GM12801 (cell line): Measurements from ENCODE around the gene WDR86.

Experiments used
- TF ChIP-seq, protein P1 (sequence below): IDR thresholded peaks from one replicate; pipeline ENCODE4 v1.5.1; 2011; ENCODE audit warnings: control low read depth; ENCODE audit not compliant: insufficient read length; ENCODE audit errors: extremely low read depth

WDR86 gene

DNA sequence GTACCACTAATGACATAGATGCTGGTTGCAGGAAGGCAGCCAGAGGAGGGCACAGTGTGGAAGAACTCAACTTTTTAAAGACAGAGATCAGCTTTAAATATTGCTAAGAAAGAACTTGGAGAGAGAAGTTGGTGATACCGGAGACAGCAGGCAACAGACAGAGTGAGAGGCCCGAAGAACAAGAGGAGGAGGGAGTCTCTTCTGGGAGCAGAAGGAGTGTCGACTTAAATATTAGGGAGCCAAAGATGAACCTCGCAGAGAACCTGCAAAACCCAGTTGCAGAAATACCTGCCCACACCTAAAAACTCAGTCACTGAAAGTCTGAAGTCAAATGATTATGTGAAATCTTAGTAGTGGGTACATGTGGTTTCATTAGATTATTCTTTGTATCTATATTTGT lies 3.4 kb upstream of the WDR86 start:
- TF ChIP-seq, protein P1, sequence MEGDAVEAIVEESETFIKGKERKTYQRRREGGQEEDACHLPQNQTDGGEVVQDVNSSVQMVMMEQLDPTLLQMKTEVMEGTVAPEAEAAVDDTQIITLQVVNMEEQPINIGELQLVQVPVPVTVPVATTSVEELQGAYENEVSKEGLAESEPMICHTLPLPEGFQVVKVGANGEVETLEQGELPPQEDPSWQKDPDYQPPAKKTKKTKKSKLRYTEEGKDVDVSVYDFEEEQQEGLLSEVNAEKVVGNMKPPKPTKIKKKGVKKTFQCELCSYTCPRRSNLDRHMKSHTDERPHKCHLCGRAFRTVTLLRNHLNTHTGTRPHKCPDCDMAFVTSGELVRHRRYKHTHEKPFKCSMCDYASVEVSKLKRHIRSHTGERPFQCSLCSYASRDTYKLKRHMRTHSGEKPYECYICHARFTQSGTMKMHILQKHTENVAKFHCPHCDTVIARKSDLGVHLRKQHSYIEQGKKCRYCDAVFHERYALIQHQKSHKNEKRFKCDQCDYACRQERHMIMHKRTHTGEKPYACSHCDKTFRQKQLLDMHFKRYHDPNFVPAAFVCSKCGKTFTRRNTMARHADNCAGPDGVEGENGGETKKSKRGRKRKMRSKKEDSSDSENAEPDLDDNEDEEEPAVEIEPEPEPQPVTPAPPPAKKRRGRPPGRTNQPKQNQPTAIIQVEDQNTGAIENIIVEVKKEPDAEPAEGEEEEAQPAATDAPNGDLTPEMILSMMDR, result no peak

DNA sequence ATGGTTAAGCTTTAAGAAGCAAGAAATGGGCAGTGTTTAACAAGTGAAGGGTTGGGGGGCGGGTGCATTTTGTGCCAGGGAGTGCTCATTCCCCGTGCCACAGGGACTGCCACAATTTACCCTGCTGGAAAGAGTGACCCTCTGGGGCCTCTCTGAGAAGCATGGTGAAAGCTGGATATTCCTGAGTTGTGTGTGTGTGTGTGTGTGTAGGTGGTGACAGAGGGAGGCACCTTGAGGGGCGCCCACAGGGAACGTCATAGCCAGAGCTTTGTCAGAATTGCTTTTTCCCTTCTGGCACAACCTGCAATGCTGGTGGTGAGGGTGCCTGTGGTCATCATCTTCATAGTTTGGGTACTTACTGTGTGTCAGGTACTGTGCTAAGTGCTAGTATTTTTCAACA lies 2.5 kb upstream of the WDR86 start:
- TF ChIP-seq, protein P1, result no peak

DNA sequence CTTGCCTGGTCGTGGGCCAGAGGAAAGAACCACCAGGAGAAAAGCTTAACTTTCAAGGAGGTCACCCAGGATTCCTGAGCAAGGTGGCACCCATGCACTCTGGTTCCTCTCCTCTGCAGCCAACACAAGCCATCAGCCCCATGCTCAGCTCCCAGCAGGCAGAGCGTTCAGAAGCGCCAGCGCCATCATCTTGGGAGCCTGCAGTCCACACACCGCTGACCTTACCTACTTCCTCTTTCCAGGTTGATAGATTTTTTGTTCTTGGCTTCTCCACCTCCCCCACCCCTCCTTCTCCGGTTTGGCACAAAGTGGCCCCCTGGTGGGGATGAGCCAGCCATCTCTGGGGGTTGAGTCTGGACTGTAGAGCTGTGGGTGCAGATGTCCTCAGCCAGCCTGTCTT lies 1.7 kb upstream of the WDR86 start:
- TF ChIP-seq, protein P1, result no peak

DNA sequence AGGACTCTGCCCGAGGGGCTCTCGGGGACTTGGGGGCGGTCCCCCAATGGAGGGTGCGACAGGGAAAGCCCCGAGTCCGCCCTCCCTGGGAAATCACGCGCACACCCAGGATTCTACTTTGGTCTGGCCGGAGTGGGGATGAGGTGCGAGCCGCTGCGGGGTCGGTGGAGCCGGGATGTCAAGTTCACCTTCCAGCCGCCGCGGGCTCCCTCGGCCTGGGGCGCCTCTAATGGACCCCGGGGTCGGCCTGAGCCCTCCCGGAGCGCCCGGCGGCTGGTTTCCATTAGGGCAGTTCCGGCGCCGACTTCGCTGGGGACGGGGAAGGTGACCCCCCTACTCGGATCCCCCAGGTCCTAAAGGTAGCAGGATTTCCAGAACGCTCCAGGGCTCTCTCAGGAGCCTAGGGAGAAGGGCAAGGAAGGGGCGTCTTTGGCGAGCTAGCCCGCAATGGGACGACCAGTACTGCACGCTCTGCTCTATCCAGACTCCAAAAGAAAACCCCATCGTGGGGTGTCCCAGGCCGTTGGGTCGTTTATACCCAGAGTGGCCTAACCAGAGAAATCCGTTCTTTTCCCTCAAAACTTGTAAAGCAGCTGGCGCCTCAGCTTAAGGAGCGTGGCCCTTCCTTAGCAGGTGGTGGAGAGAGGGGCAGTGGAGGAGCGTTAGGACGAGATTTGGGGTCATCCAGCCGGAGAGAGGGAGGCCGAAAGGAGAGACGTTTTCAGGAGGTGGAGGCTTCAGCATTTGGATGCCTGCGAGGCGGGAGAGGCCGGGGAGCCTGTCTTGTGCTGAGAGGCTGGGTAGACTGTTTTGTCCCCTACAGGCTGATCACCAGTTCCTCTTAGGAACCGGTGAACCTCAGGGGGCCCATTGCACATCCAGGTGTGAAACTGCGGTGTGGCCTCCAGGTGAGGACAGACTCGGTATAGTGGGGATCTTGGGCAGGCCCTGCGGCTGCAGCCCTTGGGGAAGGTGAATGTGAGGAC lies 860 bp upstream of the WDR86 start:
- TF ChIP-seq, protein P1, result no peak

DNA sequence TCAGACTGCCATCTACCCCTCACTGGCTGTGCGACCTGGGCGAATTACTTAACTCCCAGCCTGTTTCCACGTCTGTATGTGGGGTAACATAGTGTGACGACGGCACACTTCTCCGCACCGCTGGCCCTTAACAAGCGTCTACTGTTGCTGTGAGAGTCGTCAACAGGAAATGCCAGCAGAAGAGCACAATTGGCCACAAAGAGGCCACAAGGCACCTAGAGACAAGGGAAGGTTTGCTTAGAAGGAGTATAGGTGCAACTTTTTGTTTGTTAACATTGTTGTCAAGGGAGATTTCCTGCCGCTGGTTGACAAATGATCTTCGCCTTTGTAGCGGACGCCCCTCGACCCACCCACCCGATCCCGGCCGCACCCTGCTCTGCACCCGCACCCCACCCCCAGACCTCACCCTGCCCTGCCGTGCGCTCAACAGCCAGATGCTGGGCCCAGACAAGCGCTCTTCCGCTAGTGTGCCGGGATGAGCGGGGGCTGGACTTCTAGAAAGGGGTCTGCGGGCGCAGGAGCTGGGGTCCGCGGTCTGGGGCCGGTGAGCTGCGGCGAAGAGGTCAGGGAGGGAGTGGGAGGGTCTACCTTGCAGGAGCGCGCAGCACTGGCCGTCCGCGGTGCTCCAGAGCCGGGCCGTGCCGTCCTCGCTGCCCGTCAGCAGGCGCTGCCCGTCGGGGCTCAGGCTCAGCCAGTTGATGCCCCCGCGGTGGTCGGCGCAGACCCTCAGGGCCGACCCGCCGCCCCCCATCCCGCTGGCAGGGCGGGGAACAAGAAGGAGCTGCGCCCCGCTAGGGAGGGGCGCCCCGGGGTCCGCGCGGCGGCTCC lies 785 bp downstream of the WDR86 start:
- TF ChIP-seq, protein P1, result no peak

DNA sequence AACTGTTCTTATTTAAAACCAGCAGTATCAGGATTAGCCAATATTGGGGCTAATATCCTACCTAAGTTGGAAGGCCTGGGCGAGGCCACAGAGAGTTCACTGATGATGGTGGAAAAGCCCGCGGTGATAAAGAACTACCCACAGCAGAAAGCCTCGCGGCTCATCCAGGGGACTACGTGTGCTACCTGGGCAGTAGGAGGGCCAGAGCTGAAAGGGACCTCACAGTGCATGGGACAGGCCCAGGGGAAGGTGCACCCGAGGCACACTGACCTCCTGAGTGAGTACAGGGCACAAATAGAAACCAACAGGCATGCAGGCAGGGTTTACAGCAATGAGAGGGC lies 1.4 kb downstream of the WDR86 start:
- TF ChIP-seq, protein P1, result no peak

DNA sequence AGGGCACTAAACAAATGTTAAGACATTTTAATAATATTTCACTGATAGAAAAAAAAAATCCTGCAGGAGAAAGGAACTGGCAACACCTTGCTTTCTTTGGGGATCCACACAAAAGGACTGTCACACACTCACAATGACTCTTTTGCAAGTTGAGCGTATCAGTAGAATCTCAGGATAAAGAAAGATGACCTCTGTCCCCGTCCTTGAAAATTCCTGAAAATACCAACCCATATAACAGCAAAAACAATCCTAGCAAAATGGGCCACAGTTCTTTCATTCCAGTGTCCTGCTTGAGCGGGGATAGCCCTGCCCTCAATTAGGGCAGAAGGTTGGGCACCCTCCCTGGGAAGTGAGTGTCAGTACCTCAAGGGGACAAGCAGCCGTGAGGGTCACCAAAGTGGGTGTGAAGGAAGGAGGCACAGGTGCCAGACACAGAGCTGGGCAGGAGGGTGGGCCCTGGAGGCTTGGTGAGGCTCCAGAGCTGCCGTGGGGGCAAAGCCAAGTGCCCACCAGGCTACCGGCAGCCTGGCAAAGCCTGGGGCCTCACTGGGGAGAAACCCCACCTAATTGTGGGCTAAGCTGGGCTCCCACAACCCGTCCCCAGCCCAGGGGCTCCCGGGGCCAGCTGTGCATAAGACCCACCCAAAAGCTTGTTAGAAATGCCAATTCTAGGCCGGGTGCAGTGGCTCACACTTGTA lies 2.8 kb downstream of the WDR86 start:
- TF ChIP-seq, protein P1, result no peak
